ENCODE measurements around the gene ENTR1.

Gene ENTR1

GRCh38 chr9:136410500-136411287, at the start of gene ENTR1, which contains the start of gene PMPCA:
Gene ENTR1 (minus strand): TSS chr9:136410614. CDS start chr9:136410397, 217 bp downstream.
Gene PMPCA (plus strand): TSS chr9:136410658. CDS start chr9:136410669, 11 bp downstream.
- peak; percentile 92 to 94 for DNase-seq

DNA sequence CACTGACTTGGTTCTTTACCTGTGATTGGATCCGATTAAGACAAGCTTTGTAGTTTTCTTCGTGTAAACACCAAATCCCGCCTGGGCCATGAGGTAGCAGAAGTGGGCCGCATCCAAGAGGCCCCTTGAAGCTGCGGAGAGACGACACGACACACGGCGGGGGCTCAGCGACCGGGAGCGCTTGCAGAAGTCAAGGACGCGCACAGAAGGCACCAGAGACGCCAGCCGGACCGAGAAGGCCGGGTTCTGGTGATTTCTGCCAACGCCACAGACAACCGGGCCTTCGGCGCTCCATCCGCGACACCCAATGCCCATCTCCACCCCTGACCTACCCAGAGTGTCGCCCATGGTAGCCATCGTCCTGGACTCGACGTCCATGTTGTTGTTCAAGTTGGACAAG, 49.0 kb upstream of the ENTR1 start:
- DNase-seq, result no peak

DNA sequence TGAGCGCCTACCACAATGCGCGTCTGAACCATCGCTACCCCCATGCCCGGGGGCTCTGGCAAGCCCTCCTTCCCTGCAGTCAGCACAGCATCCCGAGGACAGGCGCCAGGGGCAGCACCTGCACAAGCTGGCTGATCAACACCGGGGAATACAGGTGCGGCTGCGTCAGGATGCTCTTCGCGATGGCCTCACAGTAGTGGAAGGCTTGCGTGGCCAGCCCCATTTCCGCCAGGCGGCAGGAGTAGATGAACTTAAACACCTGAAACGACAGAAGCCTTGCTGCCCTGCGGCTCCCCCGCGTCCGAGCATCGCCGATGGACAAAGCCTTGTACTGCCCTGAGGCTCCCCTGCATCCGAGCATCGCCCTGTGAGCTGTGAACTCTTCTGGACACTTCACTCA, 46.9 kb upstream of the ENTR1 start:
- no peak for DNase-seq

- no peak for DNase-seq
Measured at GRCh38 chr9:136456258-136456657, 45.8 kb upstream of the ENTR1 start.

- no peak for DNase-seq
Measured at GRCh38 chr9:136455043-136456002, 44.9 kb upstream of the ENTR1 start.

DNA sequence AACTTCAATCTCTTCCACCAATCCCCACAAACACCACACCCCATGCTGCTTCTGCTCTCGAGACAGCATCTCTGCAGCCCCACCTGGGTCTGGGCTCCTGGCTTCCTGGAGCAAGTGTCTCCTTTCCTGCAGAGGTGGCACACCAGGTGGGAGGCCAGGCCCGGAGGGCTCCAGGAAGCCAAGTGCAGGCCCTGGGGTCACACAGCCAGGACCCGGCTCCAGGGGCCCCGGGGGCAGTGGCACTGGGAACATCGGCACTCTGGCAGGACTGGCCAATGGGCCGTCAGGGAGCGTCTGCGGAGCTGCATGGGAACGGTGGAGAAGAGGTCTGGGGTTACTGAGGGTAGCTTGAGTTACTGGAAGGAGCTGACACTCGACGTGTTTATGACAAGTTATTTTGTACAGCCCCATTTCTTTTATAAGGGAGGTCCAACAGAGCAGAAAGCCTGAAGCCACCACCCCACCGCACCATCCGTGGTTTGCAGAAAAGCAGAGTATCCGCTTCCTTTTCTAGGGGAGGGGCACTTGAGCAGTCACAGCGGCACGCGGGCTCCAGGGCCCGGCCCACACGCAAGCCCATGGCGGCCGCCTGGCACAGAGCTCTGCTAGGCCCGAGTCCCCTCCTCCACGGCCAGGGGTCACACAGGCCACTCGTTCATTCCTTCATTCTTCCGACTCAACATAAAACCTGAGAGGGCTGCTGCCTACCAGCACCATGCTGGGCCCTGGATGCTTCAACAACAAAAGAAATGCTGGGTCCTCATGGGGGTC, 43.8 kb upstream of the ENTR1 start:
- no peak for DNase-seq

DNA sequence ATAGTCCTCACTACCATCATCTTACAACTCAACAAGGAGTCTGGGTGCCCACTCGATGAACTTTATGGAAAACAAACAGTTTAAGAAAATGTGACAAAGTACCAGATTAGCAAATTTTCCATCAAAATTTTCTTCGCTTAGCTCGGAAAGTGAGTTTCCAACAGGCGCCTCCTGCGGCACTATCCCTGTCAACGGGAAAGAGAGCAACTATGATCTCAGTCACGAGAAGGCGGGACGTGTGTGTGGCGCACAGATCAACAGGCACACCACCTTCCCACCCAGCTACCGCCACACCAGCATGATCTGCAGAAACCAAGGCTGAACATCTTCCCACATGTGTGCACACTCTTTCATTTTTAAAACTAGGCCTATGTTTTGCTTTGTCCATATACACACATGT, 42.9 kb upstream of the ENTR1 start:
- DNase-seq, result no peak

- no peak for DNase-seq
Measured at GRCh38 chr9:136451221-136451877, 40.9 kb upstream of the ENTR1 start.

GRCh38 chr9:136448655-136449054, 38.2 kb upstream of the ENTR1 start:
- DNase-seq, result no peak

- DNase-seq, result no peak
Measured at GRCh38 chr9:136447173-136447778, 36.9 kb upstream of the ENTR1 start.

GRCh38 chr9:136445799-136446198, 35.4 kb upstream of the ENTR1 start:
- DNase-seq, result no peak

DNA sequence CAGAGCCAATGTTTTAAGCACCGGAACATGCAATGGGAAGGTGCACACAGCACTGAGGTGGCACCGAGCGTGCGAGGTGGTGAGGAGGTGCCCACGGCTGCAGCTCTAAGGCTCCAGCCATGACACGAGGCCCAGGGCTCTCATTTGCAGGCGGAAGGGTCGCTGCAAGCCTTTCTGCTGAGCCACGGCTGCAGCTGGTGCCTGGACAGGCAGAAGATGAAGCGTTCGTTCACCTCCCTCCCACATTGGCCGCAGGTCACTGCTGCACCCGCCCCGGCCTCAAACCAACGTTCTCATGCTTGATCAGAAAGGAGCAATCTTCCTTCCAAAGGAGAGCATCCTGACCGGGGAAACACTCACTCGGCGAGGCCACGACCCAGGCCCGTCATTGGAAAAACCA, 33.7 kb upstream of the ENTR1 start:
- no peak for DNase-seq

- DNase-seq, result no peak
Measured at GRCh38 chr9:136443687-136444086, 33.3 kb upstream of the ENTR1 start.

DNA sequence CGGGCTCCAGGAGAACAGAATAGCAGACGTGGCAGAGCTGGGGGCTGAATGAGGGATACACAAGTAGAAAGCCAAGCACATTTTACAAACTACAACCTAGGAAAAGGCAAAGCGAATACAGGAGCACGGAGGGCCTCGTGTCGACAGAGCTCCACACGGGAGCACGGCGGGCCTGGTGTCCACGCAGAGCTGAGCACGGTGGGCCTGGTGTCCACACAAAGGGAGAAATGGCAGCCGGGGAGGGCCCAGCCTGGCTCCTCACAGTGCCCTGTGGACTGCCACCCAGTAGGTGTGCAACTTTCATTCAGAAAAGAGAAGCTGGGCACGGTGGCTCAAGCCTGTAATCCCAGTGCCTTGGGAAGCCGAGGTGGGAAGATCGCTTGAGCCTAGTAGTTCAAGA, 32.7 kb upstream of the ENTR1 start:
- DNase-seq, result no peak

GRCh38 chr9:136442265-136442664, 31.9 kb upstream of the ENTR1 start:
- DNase-seq, result no peak

DNA sequence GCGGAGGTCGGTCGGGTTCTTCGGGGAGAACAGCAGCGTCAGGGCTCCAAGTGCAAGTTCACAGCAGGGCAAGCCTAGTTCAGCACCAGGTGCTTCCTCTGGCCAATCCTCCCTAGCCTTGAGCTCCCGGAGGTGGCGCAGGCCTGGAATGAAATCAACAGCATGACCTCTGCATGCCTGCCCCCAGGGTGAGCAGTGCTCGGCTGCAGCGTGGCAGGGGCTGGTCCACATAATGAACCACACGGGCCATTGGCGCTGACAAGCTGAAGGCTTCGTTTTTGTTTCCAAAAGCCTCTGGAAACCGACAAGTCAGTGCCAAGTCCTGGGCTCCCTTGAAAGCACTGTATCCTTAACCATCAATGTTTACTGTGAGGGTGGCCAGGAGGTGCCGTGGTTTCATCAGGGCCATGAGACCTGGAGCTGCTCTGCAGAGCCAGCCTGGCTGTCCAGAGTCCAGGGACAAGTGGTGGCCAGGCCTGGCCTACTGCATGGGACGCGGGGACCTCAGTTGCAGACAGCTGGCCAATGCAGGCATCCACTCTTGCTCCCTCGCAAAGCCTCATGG, 31.3 kb upstream of the ENTR1 start:
- DNase-seq, result no peak

- no peak for DNase-seq
Measured at GRCh38 chr9:136441191-136441680, 30.8 kb upstream of the ENTR1 start.

DNA sequence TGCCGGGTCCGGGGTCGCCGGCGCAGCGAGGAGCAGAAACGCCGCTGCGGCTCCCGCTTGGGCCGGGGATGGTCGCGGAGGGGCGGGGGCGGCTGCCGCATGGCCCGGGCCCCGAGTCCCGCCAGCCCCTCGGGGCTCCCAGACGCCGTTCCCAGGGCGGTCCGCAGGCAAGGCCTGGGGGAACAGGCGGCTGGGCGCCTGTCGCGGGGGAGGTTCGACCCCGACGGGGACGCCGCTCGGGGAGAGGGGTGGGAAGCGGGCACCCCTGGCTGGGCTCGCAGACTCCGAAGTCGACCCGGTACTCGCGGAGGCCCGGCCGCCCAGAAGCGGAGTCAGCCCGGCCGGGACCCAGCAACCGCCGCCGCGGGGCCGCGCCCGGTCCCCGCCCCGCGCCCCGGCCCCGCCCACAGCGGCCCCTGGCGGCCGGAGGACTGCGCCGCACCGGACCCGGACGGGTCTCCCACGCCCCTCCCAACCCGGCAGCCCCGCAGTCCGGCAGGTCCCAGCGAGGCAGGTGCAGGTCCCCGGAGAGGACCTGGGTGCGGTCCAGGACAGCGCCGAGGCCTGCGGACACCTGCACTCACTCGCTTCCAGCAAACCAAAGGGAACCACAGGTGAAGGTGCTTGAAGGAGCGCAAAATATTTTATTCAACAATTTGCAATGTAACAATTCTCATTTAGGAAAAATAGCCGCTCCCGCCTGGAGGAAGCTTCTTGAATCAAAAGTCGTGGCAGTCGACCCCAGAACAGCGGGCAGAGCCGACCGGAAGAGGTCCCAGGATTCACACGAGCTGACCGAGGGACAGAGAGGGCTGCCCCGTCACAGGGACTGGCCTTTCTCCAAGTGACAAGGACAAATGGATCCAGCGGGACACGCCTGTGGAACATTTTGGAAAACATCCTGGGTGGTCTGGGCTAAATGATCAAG, 29.3 kb upstream of the ENTR1 start, which contains the start of gene INPP5E:
Gene INPP5E, minus strand, starts transcription at position 365 of the 928 bp plus-strand sequence. CDS start 426 bp downstream, outside the sequence.
- DNase-seq, result peak; percentile 78 to 87

DNA sequence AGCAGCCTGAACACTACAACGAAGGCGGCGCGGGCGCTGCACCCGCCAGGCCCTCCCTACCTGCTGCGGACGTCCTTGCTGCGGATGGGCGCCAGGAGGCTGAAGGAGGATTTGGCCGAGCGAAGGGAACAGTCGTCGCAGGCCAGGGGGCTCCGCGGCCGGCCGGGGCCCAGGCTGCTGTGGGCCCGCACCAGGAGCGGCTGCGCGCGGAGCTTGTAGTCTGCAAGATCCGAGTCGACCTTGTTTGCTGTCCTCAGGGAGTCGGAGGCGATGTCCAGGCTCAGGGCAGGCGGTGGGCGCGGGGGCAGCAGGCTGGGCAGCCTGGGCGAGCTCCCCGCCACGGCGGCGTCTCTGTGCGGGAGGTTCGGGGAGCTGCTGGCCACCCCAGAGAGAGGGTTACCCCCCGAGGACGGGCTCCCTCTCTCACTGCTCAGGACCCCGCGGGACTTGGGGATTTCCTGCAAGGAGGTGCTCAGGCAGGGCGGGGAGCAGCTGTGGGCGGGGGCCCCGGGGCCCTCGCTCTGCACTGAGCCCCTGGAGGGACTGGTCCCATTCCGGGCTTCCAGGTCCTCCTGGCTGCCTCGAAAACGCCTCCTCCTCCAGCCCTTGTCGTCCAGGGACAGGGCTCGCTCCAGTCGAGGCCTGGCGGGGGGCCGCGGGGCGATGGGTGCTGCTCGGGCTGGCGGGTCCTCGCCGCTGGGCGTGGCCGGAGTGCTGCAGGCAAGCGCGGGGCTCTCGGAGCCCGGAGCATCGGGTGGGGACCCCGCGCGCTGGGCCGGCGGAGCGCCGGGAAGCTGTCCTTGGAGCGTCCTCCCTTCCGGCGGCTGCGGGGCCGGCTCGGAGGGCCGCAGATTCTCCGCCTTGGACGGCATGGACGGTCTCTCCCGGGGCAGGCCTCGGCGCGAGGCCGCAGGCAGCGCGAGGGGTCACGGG, 28.4 kb upstream of the ENTR1 start:
- DNase-seq, result peak; percentile 47 to 58

All from CD4-positive, alpha-beta T cell treated with Interleukin-1 beta for 1 hour (primary cell).